GM12878 (cell line): ENCODE results near the gene RAB23. TPM values are rescaled to one million over a fixed set of nuclear protein-coding genes. Genes with fewer than 3 reads are reported as not detected.

Experiments used
- E2F4 ChIP-seq: IDR thresholded peaks from 2 replicates; pipeline ENCODE4 v1.6.1; 2012; ENCODE audit warnings: low read depth, low read length, improper control_type of control experiment
- EED ChIP-seq: sonication (generic); IDR thresholded peaks from 2 replicates; pipeline ENCODE4 v1.6.1; 2016; ENCODE audit warnings: antibody characterized with exemption, low read depth
- FOS ChIP-seq: IDR thresholded peaks from 3 replicates; pipeline ENCODE4 v1.6.1; 2011; ENCODE audit warnings: borderline replicate concordance; ENCODE audit not compliant: insufficient read length; ENCODE audit errors: extremely low read depth
- HDAC2 ChIP-seq: fragments of 200-600 bp; sonication (generic); IDR thresholded peaks from 2 replicates; pipeline ENCODE4 v1.6.1; 2017
- IKZF2 ChIP-seq, 2 experiments: fragments of 450-650 bp; IDR thresholded peaks; 2 replicates each; pipeline ENCODE4 v1.6.1; 2017; ENCODE audit warnings: mild to moderate bottlenecking in 2 of 2, moderate library complexity in 2 of 2
- MEF2A ChIP-seq: IDR thresholded peaks from 2 replicates; pipeline ENCODE4 v1.6.1; 2011; ENCODE audit warnings: low read depth, mild to moderate bottlenecking, low read length, moderate library complexity; ENCODE audit not compliant: insufficient read depth
- NR2C2 ChIP-seq: IDR thresholded peaks from 2 replicates; pipeline ENCODE4 v1.6.1; 2011; ENCODE audit warnings: borderline replicate concordance, low read depth; ENCODE audit not compliant: control insufficient read depth, insufficient read length
- polyA plus RNA-seq, 11 experiments: library from polyadenylated mRNA; depleted of rRNA in 4 of 11; unstranded in 6 of 11; stranded (reverse) in 5 of 11; fragments of >200 nt; fragmentation: Nextera tagmentation in 4 of 11; fragmentation: Illumina TruSeq in 1 of 11; extraction: Ambion mirVana in 4 of 11; extraction: Trizol in 1 of 11; gene quantifications; 1 replicate in 1 of 11; 2 replicates in 10 of 11; pipeline versions ENCODE4 v1.2.1 to v1.2.3, GENCODE V29; 2011 to 2016; ENCODE audit warnings: inconsistent platforms in 2 of 11, missing spikeins in 2 of 11, low read depth in 1 of 11
- total RNA-seq, 4 experiments: library from RNA; depleted of rRNA in 3 of 4; stranded (reverse); fragments of >200 nt in 3 of 4; fragmentation: Illumina TruSeq in 1 of 4; extraction: Trizol in 1 of 4; gene quantifications; 2 replicates each; pipeline versions ENCODE4 v1.2.1 to v1.2.3, GENCODE V29; 2013 to 2021
- TF ChIP-seq, protein P1 (sequence below): fragments of 450-650 bp; IDR thresholded peaks from 2 replicates; pipeline ENCODE4 v1.6.1; 2014; ENCODE audit warnings: mild to moderate bottlenecking
- TF ChIP-seq, protein P2 (sequence below): fragments of 450-650 bp; IDR thresholded peaks from 2 replicates; pipeline ENCODE4 v1.6.1; 2017; ENCODE audit warnings: mild to moderate bottlenecking, moderate library complexity
- TF ChIP-seq, protein P3 (sequence below): fragments of 450-650 bp; IDR thresholded peaks from 2 replicates; pipeline ENCODE4 v1.6.1; 2017; ENCODE audit warnings: antibody characterized with exemption, mild to moderate bottlenecking, moderate library complexity

Gene RAB23
- total and polyA plus RNA-seq, 10 of the 15 experiments (the other 5 are each of a cell fraction or from before 2014, with no cell fraction given), result 0.80 to 6.0 (median 3.1) TPM

GRCh38 chr6:57201718-57202117 lies 20.4 kb downstream of the RAB23 start (continued):
- TF ChIP-seq E2F4 (no peak), FOS (no peak), IKZF2 (IDR thresholded peaks at IDR 0.05) (no peak), NR2C2 (no peak), MEF2A (no peak), EED (no peak), HDAC2 (no peak)
- TF ChIP-seq, protein P1, sequence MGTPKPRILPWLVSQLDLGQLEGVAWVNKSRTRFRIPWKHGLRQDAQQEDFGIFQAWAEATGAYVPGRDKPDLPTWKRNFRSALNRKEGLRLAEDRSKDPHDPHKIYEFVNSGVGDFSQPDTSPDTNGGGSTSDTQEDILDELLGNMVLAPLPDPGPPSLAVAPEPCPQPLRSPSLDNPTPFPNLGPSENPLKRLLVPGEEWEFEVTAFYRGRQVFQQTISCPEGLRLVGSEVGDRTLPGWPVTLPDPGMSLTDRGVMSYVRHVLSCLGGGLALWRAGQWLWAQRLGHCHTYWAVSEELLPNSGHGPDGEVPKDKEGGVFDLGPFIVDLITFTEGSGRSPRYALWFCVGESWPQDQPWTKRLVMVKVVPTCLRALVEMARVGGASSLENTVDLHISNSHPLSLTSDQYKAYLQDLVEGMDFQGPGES, result no peak
- TF ChIP-seq, protein P2, sequence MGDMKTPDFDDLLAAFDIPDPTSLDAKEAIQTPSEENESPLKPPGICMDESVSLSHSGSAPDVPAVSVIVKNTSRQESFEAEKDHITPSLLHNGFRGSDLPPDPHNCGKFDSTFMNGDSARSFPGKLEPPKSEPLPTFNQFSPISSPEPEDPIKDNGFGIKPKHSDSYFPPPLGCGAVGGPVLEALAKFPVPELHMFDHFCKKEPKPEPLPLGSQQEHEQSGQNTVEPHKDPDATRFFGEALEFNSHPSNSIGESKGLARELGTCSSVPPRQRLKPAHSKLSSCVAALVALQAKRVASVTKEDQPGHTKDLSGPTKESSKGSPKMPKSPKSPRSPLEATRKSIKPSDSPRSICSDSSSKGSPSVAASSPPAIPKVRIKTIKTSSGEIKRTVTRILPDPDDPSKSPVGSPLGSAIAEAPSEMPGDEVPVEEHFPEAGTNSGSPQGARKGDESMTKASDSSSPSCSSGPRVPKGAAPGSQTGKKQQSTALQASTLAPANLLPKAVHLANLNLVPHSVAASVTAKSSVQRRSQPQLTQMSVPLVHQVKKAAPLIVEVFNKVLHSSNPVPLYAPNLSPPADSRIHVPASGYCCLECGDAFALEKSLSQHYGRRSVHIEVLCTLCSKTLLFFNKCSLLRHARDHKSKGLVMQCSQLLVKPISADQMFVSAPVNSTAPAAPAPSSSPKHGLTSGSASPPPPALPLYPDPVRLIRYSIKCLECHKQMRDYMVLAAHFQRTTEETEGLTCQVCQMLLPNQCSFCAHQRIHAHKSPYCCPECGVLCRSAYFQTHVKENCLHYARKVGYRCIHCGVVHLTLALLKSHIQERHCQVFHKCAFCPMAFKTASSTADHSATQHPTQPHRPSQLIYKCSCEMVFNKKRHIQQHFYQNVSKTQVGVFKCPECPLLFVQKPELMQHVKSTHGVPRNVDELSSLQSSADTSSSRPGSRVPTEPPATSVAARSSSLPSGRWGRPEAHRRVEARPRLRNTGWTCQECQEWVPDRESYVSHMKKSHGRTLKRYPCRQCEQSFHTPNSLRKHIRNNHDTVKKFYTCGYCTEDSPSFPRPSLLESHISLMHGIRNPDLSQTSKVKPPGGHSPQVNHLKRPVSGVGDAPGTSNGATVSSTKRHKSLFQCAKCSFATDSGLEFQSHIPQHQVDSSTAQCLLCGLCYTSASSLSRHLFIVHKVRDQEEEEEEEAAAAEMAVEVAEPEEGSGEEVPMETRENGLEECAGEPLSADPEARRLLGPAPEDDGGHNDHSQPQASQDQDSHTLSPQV, result no peak
- TF ChIP-seq, protein P3, sequence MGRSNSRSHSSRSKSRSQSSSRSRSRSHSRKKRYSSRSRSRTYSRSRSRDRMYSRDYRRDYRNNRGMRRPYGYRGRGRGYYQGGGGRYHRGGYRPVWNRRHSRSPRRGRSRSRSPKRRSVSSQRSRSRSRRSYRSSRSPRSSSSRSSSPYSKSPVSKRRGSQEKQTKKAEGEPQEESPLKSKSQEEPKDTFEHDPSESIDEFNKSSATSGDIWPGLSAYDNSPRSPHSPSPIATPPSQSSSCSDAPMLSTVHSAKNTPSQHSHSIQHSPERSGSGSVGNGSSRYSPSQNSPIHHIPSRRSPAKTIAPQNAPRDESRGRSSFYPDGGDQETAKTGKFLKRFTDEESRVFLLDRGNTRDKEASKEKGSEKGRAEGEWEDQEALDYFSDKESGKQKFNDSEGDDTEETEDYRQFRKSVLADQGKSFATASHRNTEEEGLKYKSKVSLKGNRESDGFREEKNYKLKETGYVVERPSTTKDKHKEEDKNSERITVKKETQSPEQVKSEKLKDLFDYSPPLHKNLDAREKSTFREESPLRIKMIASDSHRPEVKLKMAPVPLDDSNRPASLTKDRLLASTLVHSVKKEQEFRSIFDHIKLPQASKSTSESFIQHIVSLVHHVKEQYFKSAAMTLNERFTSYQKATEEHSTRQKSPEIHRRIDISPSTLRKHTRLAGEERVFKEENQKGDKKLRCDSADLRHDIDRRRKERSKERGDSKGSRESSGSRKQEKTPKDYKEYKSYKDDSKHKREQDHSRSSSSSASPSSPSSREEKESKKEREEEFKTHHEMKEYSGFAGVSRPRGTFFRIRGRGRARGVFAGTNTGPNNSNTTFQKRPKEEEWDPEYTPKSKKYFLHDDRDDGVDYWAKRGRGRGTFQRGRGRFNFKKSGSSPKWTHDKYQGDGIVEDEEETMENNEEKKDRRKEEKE, result no peak
